GM23338 (cell line): ENCODE data around the gene DGLUCY. TPM values are rescaled to one million over a fixed set of nuclear protein-coding genes. Genes with fewer than 3 reads are reported as not detected.

Source experiments
- ATAC-seq: fragments of 200-7000 bp; cut with Tn5 transposase; 3 replicates; pipeline ENCODE4 v1.9.1; 2020
- DNase-seq: peaks from one replicate; pipeline ENCODE4 v3.0.0-alpha.2; 2015; ENCODE audit warnings: low spot score
- H2AFZ ChIP-seq: fragments of 200-600 bp; sonication (generic); 2 replicates; pipeline ENCODE4 v1.8.0; 2016; ENCODE audit warnings: antibody characterized with exemption, mild to moderate bottlenecking, moderate library complexity
- H3F3A ChIP-seq: fragments of 200-600 bp; sonication (generic); replicated peaks from 2 replicates; pipeline ENCODE4 v1.8.0; 2017; ENCODE audit warnings: antibody characterized with exemption, mixed run types, low read depth
- H3K27ac ChIP-seq: fragments of 200-600 bp; sonication (generic); 2 replicates; pipeline ENCODE4 v1.6.1; 2016; ENCODE audit warnings: low read depth
- H3K27me3 ChIP-seq: fragments of 200-600 bp; sonication (generic); 2 replicates; pipeline ENCODE4 v1.8.0; 2016; ENCODE audit warnings: mild to moderate bottlenecking, mixed run types, moderate library complexity; ENCODE audit not compliant: insufficient read depth
- H3K36me3 ChIP-seq: fragments of 200-600 bp; sonication (generic); 2 replicates; pipeline ENCODE4 v1.8.0; 2016; ENCODE audit warnings: mild to moderate bottlenecking; ENCODE audit not compliant: insufficient read depth
- H3K4me1 ChIP-seq: fragments of 200-600 bp; sonication (generic); 2 replicates; pipeline ENCODE4 v1.8.0; 2016; ENCODE audit warnings: mild to moderate bottlenecking, moderate library complexity; ENCODE audit not compliant: insufficient read depth
- H3K4me2 ChIP-seq: fragments of 200-600 bp; sonication (generic); 2 replicates; pipeline ENCODE4 v1.7.1; 2017; ENCODE audit warnings: mixed run types
- H3K4me3 ChIP-seq: fragments of 200-600 bp; sonication (generic); 2 replicates; pipeline ENCODE4 v1.6.1; 2016; ENCODE audit warnings: mixed run types
- H3K79me2 ChIP-seq: fragments of 200-600 bp; sonication (generic); replicated peaks from 2 replicates; pipeline ENCODE4 v1.8.0; 2017; ENCODE audit warnings: mild to moderate bottlenecking; ENCODE audit not compliant: insufficient read depth
- H3K9me2 ChIP-seq: fragments of 200-600 bp; sonication (generic); 2 replicates; pipeline ENCODE4 v1.8.0; 2017; ENCODE audit not compliant: insufficient read depth
- H4K20me1 ChIP-seq: fragments of 200-600 bp; sonication (generic); replicated peaks from 2 replicates; pipeline ENCODE4 v1.8.0; 2017; ENCODE audit warnings: mild to moderate bottlenecking; ENCODE audit not compliant: insufficient read depth
- H3K27ac Mint-ChIP-seq: 2 replicates; pipeline ENCODE4 v1.8.0; 2020; ENCODE audit warnings: inconsistent platforms, mild to moderate bottlenecking, moderate library complexity, mixed read lengths
- H3K27me3 Mint-ChIP-seq: 3 replicates; pipeline ENCODE4 v1.8.0; 2022; ENCODE audit warnings: low read depth, mild to moderate bottlenecking, moderate library complexity, mixed read lengths, inconsistent platforms; ENCODE audit not compliant: insufficient read depth, poor library complexity
- H3K36me3 Mint-ChIP-seq: 3 replicates; pipeline ENCODE4 v1.8.0; 2021; ENCODE audit warnings: low read depth, mild to moderate bottlenecking, inconsistent platforms, moderate library complexity, mixed read lengths
- H3K4me1 Mint-ChIP-seq: 3 replicates; pipeline ENCODE4 v1.8.0; 2020; ENCODE audit warnings: mild to moderate bottlenecking, inconsistent platforms, mixed read lengths
- H3K4me3 Mint-ChIP-seq: 3 replicates; pipeline ENCODE4 v1.8.0; 2021; ENCODE audit warnings: moderate library complexity, mild to moderate bottlenecking, inconsistent platforms, mixed read lengths
- H3K9me3 Mint-ChIP-seq: 3 replicates; pipeline ENCODE4 v1.8.0; 2020; ENCODE audit warnings: moderate library complexity, mild to moderate bottlenecking, inconsistent platforms, mixed read lengths
- CREB1 ChIP-seq: fragments of 250-450 bp; sonication (Bioruptor Pico); IDR thresholded peaks from 2 replicates; pipeline ENCODE4 v1.5.0; 2020; ENCODE audit warnings: low read depth, mild to moderate bottlenecking, moderate library complexity
- EZH2 ChIP-seq: fragments of 200-600 bp; sonication (generic); IDR thresholded peaks from one replicate; pipeline ENCODE4 v1.8.0; 2017; ENCODE audit warnings: antibody characterized with exemption, mild to moderate bottlenecking, low read depth; ENCODE audit not compliant: unreplicated experiment
- EZH2phosphoT487 ChIP-seq: fragments of 200-600 bp; sonication (generic); IDR thresholded peaks from one replicate; pipeline ENCODE4 v1.8.1; 2018; ENCODE audit warnings: antibody characterized with exemption; ENCODE audit not compliant: unreplicated experiment
- JUNB ChIP-seq: IDR thresholded peaks from one replicate; pipeline ENCODE4 v1.6.1; 2016; ENCODE audit warnings: antibody characterized with exemption; ENCODE audit not compliant: unreplicated experiment
- POLR2AphosphoS5 ChIP-seq: IDR thresholded peaks from 2 replicates; pipeline ENCODE4 v1.6.1; 2016; ENCODE audit warnings: antibody characterized with exemption, low read depth
- STAT1 ChIP-seq: IDR thresholded peaks from one replicate; pipeline ENCODE4 v1.6.1; 2016; ENCODE audit warnings: antibody characterized with exemption; ENCODE audit not compliant: unreplicated experiment
- polyA plus RNA-seq: library from polyadenylated mRNA; unstranded; fragments of >200 nt; fragmentation: Nextera tagmentation; extraction: Ambion mirVana; gene quantifications from 2 replicates; pipeline ENCODE4 v1.2.1, GENCODE V29; 2016
- total RNA-seq: library from RNA; depleted of rRNA; stranded (reverse); fragments of >200 nt; shearing (Covaris generic); gene quantifications from 2 replicates; pipeline ENCODE4 v1.2.3, GENCODE V29; 2014
- TF ChIP-seq, protein P1 (sequence below), 2 experiments: fragments of 200-600 bp in 1 of 2; sonication (generic) in 1 of 2; conservative IDR thresholded peaks; 2 replicates each; pipeline versions ENCODE4 v1.5.1 to v1.6.1; 2016 to 2017; ENCODE audit warnings: antibody characterized with exemption in 2 of 2, low read depth in 2 of 2, mild to moderate bottlenecking in 2 of 2, moderate library complexity in 1 of 2
- TF ChIP-seq, protein P2 (sequence below): fragments of 250-450 bp; sonication (Bioruptor Pico); IDR thresholded peaks from 2 replicates; pipeline ENCODE4 v1.5.0; 2020; ENCODE audit warnings: mild to moderate bottlenecking, moderate library complexity
- TF ChIP-seq, protein P3 (sequence below): IDR thresholded peaks from 2 replicates; pipeline ENCODE4 v1.6.1; 2016; ENCODE audit warnings: antibody characterized with exemption

DGLUCY gene
- total and polyA plus RNA-seq, 2 experiments from 2014 or later, result 14.6 to 31.6 TPM

DNA sequence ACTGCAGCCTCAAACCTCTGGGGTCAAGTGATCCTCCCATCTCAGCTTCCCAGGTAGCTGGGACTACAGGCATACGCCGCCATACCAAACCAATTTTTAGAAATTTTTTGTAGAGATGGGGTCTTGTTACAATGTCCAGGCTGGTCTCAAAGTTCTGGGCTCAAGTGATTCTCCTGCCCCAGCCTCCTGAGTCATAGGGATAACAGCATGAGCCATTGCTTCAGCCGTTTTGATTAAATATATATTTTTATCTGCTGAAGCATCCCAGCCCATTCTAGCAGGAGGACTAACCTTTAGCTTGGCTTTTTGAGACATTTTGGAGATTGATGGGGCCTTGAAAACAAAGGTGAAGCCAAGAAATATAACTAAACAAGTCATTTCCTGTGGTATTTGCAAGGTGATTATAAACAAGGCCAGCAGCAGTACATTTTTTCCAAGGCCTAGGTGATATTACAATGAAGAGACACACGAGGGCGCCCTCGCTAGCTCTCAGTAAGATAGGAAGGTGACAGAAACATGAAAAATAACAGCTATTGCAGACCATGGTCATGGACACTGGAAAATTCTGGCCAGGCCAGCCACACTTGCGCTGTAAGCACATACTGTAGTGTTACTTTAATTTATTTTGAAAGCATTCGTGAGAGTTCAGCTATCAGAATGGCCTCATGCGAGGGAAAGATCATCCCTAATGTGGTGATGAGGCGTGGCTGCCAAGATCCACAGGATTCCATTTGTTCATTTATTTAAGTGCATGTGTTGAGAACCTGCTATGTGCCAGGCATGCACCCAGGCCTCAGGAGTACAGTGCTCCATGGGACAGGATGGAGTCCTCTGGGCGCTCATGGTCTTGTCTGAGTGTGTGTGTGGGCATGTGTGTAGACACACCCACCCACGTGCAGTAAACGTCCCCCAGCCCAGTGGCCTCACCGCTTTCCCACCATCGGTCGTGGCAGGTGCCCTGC lies 63.5 kb downstream of the DGLUCY start:
- ATAC-seq, result peak; percentile 58
- no peaks in the 10 kb centered on the region for H3K36me3 ChIP-seq
- H3K27me3 ChIP-seq, result no peaks in the 10 kb centered on the region
- H4K20me1 ChIP-seq, result no peaks in the 10 kb centered on the region
- DNase-seq, result peak; percentile 77
- Mint-ChIP-seq H3K36me3 (peaks cover 14% of the 10 kb centered on the region), H3K27ac (peak overlapping the region; percentile 72; the same call in 1 of the 2 replicates), H3K4me3 (no peak overlapping the region), H3K4me1 (no peaks in the 10 kb centered on the region; the same call in 2 of the 3 replicates), H3K9me3 (no peaks in the 10 kb centered on the region), H3K27me3 (peaks cover 3% of the 10 kb centered on the region)
- TF ChIP-seq STAT1 (no peak), JUNB (no peak), EZH2phosphoT487 (no peak)
- TF ChIP-seq, protein P1, sequence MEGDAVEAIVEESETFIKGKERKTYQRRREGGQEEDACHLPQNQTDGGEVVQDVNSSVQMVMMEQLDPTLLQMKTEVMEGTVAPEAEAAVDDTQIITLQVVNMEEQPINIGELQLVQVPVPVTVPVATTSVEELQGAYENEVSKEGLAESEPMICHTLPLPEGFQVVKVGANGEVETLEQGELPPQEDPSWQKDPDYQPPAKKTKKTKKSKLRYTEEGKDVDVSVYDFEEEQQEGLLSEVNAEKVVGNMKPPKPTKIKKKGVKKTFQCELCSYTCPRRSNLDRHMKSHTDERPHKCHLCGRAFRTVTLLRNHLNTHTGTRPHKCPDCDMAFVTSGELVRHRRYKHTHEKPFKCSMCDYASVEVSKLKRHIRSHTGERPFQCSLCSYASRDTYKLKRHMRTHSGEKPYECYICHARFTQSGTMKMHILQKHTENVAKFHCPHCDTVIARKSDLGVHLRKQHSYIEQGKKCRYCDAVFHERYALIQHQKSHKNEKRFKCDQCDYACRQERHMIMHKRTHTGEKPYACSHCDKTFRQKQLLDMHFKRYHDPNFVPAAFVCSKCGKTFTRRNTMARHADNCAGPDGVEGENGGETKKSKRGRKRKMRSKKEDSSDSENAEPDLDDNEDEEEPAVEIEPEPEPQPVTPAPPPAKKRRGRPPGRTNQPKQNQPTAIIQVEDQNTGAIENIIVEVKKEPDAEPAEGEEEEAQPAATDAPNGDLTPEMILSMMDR (conservative IDR thresholded peaks at IDR 0.05; ENCODE audit: low read depth in 2 of 2), result peak; percentile 84 to 90
- no peaks in the 10 kb centered on the region for H3K9me2 ChIP-seq
- no peak overlapping the region for H2AFZ ChIP-seq
- no peaks in the 10 kb centered on the region for H3K4me1 ChIP-seq
- H3F3A ChIP-seq, result no peaks in the 10 kb centered on the region
- no peaks in the 10 kb centered on the region for H3K79me2 ChIP-seq
- 0 out of 2 replicates have a peak overlapping the region, but pooled peaks have one; percentile 15 for H3K27ac ChIP-seq
- no peak overlapping the region for H3K4me2 ChIP-seq
- no peak overlapping the region for H3K4me3 ChIP-seq

- Mint-ChIP-seq H3K4me3 (no peak overlapping the region), H3K9me3 (no peaks in the 10 kb centered on the region), H3K36me3 (peaks cover 14% of the 10 kb centered on the region), H3K27ac (no peak overlapping the region), H3K4me1 (no peaks in the 10 kb centered on the region), H3K27me3 (peaks cover 2% of the 10 kb centered on the region)
- no peak for ATAC-seq
- H3K79me2 ChIP-seq, result no peaks in the 10 kb centered on the region
- no peak overlapping the region for H3K4me2 ChIP-seq
- DNase-seq, result no peak
- H4K20me1 ChIP-seq, result no peaks in the 10 kb centered on the region
- no peaks in the 10 kb centered on the region for H3K9me2 ChIP-seq
- no peaks in the 10 kb centered on the region for H3F3A ChIP-seq
- H3K27ac ChIP-seq, result no peak overlapping the region
- no peak overlapping the region for H2AFZ ChIP-seq
- no peaks in the 10 kb centered on the region for H3K36me3 ChIP-seq
- no peaks in the 10 kb centered on the region for H3K27me3 ChIP-seq
- no peak overlapping the region for H3K4me3 ChIP-seq
- no peaks in the 10 kb centered on the region for H3K4me1 ChIP-seq
- TF ChIP-seq POLR2AphosphoS5, result no peak
- TF ChIP-seq, protein P2, sequence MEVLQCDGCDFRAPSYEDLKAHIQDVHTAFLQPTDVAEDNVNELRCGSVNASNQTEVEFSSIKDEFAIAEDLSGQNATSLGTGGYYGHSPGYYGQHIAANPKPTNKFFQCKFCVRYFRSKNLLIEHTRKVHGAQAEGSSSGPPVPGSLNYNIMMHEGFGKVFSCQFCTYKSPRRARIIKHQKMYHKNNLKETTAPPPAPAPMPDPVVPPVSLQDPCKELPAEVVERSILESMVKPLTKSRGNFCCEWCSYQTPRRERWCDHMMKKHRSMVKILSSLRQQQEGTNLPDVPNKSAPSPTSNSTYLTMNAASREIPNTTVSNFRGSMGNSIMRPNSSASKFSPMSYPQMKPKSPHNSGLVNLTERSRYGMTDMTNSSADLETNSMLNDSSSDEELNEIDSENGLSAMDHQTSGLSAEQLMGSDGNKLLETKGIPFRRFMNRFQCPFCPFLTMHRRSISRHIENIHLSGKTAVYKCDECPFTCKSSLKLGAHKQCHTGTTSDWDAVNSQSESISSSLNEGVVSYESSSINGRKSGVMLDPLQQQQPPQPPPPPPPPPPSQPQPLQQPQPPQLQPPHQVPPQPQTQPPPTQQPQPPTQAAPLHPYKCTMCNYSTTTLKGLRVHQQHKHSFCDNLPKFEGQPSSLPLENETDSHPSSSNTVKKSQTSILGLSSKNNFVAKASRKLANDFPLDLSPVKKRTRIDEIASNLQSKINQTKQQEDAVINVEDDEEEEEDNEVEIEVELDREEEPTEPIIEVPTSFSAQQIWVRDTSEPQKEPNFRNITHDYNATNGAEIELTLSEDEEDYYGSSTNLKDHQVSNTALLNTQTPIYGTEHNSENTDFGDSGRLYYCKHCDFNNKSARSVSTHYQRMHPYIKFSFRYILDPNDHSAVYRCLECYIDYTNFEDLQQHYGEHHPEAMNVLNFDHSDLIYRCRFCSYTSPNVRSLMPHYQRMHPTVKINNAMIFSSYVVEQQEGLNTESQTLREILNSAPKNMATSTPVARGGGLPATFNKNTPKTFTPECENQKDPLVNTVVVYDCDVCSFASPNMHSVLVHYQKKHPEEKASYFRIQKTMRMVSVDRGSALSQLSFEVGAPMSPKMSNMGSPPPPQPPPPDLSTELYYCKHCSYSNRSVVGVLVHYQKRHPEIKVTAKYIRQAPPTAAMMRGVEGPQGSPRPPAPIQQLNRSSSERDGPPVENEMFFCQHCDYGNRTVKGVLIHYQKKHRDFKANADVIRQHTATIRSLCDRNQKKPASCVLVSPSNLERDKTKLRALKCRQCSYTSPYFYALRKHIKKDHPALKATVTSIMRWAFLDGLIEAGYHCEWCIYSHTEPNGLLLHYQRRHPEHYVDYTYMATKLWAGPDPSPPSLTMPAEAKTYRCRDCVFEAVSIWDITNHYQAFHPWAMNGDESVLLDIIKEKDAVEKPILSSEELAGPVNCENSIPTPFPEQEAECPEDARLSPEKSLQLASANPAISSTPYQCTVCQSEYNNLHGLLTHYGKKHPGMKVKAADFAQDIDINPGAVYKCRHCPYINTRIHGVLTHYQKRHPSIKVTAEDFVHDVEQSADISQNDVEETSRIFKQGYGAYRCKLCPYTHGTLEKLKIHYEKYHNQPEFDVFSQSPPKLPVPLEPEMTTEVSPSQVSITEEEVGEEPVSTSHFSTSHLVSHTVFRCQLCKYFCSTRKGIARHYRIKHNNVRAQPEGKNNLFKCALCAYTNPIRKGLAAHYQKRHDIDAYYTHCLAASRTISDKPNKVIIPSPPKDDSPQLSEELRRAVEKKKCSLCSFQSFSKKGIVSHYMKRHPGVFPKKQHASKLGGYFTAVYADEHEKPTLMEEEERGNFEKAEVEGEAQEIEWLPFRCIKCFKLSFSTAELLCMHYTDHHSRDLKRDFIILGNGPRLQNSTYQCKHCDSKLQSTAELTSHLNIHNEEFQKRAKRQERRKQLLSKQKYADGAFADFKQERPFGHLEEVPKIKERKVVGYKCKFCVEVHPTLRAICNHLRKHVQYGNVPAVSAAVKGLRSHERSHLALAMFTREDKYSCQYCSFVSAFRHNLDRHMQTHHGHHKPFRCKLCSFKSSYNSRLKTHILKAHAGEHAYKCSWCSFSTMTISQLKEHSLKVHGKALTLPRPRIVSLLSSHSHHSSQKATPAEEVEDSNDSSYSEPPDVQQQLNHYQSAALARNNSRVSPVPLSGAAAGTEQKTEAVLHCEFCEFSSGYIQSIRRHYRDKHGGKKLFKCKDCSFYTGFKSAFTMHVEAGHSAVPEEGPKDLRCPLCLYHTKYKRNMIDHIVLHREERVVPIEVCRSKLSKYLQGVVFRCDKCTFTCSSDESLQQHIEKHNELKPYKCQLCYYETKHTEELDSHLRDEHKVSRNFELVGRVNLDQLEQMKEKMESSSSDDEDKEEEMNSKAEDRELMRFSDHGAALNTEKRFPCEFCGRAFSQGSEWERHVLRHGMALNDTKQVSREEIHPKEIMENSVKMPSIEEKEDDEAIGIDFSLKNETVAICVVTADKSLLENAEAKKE (CRISPR knock-in tag), result no peak
- TF ChIP-seq, protein P1 (conservative IDR thresholded peaks at IDR 0.05; ENCODE audit: low read depth in 2 of 2), result no peak
- TF ChIP-seq, protein P3, sequence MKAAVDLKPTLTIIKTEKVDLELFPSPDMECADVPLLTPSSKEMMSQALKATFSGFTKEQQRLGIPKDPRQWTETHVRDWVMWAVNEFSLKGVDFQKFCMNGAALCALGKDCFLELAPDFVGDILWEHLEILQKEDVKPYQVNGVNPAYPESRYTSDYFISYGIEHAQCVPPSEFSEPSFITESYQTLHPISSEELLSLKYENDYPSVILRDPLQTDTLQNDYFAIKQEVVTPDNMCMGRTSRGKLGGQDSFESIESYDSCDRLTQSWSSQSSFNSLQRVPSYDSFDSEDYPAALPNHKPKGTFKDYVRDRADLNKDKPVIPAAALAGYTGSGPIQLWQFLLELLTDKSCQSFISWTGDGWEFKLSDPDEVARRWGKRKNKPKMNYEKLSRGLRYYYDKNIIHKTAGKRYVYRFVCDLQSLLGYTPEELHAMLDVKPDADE, result no peak
- no peak for TF ChIP-seq CREB1 (CRISPR knock-in tag)
- no peak for TF ChIP-seq EZH2
Measured at GRCh38 chr14:91180611-91181010, 66.7 kb downstream of the DGLUCY start.
